DND-41 (cell line): ENCODE results near the gene PHRF1.

ENCODE experiments used
- CTCF ChIP-seq: IDR thresholded peaks from 2 replicates; pipeline ENCODE4 v1.5.1; 2012; ENCODE audit warnings: borderline replicate concordance, low read length, moderate library complexity, mild to moderate bottlenecking; ENCODE audit not compliant: poor library complexity, severe bottlenecking; ENCODE audit errors: extremely low read depth
- EZH2 ChIP-seq: IDR thresholded peaks from 3 replicates; pipeline ENCODE4 v1.6.1; 2012; ENCODE audit warnings: borderline replicate concordance, low read depth, mild to moderate bottlenecking, moderate library complexity, low read length, inconsistent platforms; ENCODE audit not compliant: severe bottlenecking

GRCh38 chr11:528815-529727 lies 47.2 kb upstream of the PHRF1 start:
- TF ChIP-seq CTCF = no peak
- TF ChIP-seq EZH2 = no peak
